Subcutaneous adipose tissue (tissue), 4 donors: ENCODE measurements around the gene HSD11B1. TPM values are rescaled to one million over a fixed set of nuclear protein-coding genes. Genes with fewer than 3 reads are reported as not detected.

Experiments used
- CTCF ChIP-seq: fragments of 450-650 bp; IDR thresholded peaks from one replicate; pipeline ENCODE4 v1.5.1; 2016; ENCODE audit warnings: low read depth, mild to moderate bottlenecking, control low read depth, antibody characterized with exemption, moderate library complexity
- total RNA-seq, 4 donors: library from RNA; depleted of rRNA; stranded (reverse); fragments of >200 nt; gene quantifications; one replicate each; pipeline ENCODE4 v1.1.0, GENCODE V29; 2016

The HSD11B1 gene
- total RNA-seq, 4 donors from 2014 or later: 2.1 to 165 (median 45.8) TPM

GRCh38 chr1:209727785-209728184 lies 23.1 kb downstream of the HSD11B1 start:
- TF ChIP-seq CTCF: no peak

GRCh38 chr1:209728466-209728865 lies 23.8 kb downstream of the HSD11B1 start:
- no peak for TF ChIP-seq CTCF

- no peak for TF ChIP-seq CTCF
Measured at GRCh38 chr1:209729436-209729835, 24.8 kb downstream of the HSD11B1 start.

- no peak for TF ChIP-seq CTCF
Measured at GRCh38 chr1:209732725-209733124, 28.1 kb downstream of the HSD11B1 start.

GRCh38 chr1:209733409-209734192 lies 29.0 kb downstream of the HSD11B1 start:
- no peak for TF ChIP-seq CTCF

GRCh38 chr1:209736490-209737117 lies 32.0 kb downstream of the HSD11B1 start:
- no peak for TF ChIP-seq CTCF

- no peak for TF ChIP-seq CTCF
Measured at GRCh38 chr1:209737118-209737505, 32.5 kb downstream of the HSD11B1 start.
